Aorta (tissue), 5 donors: ENCODE measurements around the gene GPD1. TPM values are rescaled to one million over a fixed set of nuclear protein-coding genes. Genes with fewer than 3 reads are reported as not detected.

Experiments used
- ATAC-seq: fragments of 200-7000 bp; cut with Tn5 transposase; one replicate; pipeline ENCODE4 v1.9.1; 2022; ENCODE audit warnings: moderate library complexity; ENCODE audit not compliant: low FRiP score
- DNase-seq, 2 donors: peaks; one replicate each; pipeline ENCODE4 v3.0.0-alpha.2; 2020
- H3K27ac ChIP-seq, 2 donors: one replicate each; pipeline ENCODE4 v1.5.1; 2013; ENCODE audit warnings: low read length in 2 of 2, mild to moderate bottlenecking in 2 of 2, moderate library complexity in 2 of 2, control low read depth in 1 of 2, inconsistent platforms in 1 of 2, low read depth in 1 of 2
- H3K27me3 ChIP-seq, 2 donors: one replicate each; pipeline ENCODE4 v1.6.1; 2013; ENCODE audit warnings: control low read depth in 1 of 2, low read length in 1 of 2, mild to moderate bottlenecking in 1 of 2, moderate library complexity in 1 of 2; ENCODE audit not compliant: insufficient read depth in 2 of 2, control insufficient read depth in 1 of 2
- H3K36me3 ChIP-seq, 2 donors: one replicate each; pipeline ENCODE4 v1.6.1; 2013; ENCODE audit warnings: control low read depth in 1 of 2, low read length in 1 of 2, mild to moderate bottlenecking in 1 of 2; ENCODE audit not compliant: insufficient read depth in 2 of 2, control insufficient read depth in 1 of 2
- H3K4me1 ChIP-seq, 2 donors: one replicate each; pipeline ENCODE4 v1.6.1; 2013; ENCODE audit warnings: low read length in 2 of 2, control low read depth in 1 of 2, mild to moderate bottlenecking in 1 of 2, moderate library complexity in 1 of 2; ENCODE audit not compliant: insufficient read depth in 2 of 2, control insufficient read depth in 1 of 2
- H3K4me3 ChIP-seq, 2 donors: one replicate each; pipeline ENCODE4 v1.5.1; 2013; ENCODE audit warnings: low read length in 2 of 2, control low read depth in 1 of 2, mild to moderate bottlenecking in 1 of 2
- H3K9me3 ChIP-seq: one replicate; pipeline ENCODE4 v1.6.1; 2013; ENCODE audit warnings: mild to moderate bottlenecking, low read length; ENCODE audit not compliant: control insufficient read depth
- WGBS, 2 donors: extraction: QIAGEN DNeasy Blood & Tissue Kit; methylation state at CpG; one replicate each; pipeline ENCODE4 v1.1.7; 2013; 5-methylcytosine and 5-hydroxymethylcytosine counted together
- intact Hi-C, 2 donors: fragments of 100-400 bp; cut with DNase I; formaldehyde crosslinking; loops; one replicate each; pipeline versions ENCODE4 v1.14.2 to v1.15.0; 2022
- polyA plus RNA-seq, 2 donors: library from polyadenylated mRNA; stranded (reverse); fragments of 200-250 nt; gene quantifications; one replicate each; pipeline ENCODE4 v1.2.3, GENCODE V29; 2013
- total RNA-seq, 2 donors: library from RNA; stranded (reverse); fragmentation: NEBNext Ultra II Directional; extraction: Animal tissue kit (Norgen Biotek cat#: 25700); gene quantifications; one replicate each; pipeline ENCODE4 v1.2.1, GENCODE V29; 2021
- donor health status: healthy with polysubstance abuse.
- donor health status: Bipolar disorder and iron deficiency.
- donor health status: DM: no; HTN: no; CAD: no.
- donor health status: DM: no; HTN: no; CAD: no.
- donor health status: DM: yes; HTN: yes; CAD: no.

GPD1 gene
- total and polyA plus RNA-seq, 4 donors = 0.61 to 24.8 (median 2.7) TPM

DNA sequence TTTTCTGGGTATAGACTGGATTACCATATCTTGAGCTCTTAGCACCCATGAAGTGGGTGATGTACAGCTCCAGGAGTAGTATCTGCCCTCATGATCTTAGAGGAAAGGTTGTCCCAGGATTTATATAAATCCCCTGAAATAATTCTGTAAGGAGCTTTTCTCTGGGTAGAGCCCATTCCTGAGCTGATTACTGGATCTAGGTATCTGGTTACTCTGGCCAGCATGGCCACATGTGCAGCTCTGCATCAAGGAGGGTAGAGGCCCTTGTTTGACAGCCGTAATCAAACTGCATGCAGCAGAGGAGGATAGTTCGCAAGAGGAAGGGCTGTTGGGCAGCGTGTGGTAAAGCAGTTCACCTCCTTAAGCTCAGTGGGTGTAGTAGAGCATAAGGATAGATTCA is 16.7 kb downstream of the GPD1 start:
- Histone ChIP-seq H3K27ac (no peak overlapping the region), H3K9me3 (no peaks in the 10 kb centered on the region), H3K4me3 (no peak overlapping the region), H3K36me3 (peaks cover 4% of the 10 kb centered on the region in 2 donors), H3K27me3 (no peaks in the 10 kb centered on the region), H3K4me1 (peaks cover 3 to 4% of the 10 kb centered on the region in 2 donors)
- DNase-seq = no peak
- intact Hi-C loops = no loop called here
- WGBS, 2 donors = 88 to 89% methylated on average over 3 of the region's 3 CpGs
- ATAC-seq = no peak

DNA sequence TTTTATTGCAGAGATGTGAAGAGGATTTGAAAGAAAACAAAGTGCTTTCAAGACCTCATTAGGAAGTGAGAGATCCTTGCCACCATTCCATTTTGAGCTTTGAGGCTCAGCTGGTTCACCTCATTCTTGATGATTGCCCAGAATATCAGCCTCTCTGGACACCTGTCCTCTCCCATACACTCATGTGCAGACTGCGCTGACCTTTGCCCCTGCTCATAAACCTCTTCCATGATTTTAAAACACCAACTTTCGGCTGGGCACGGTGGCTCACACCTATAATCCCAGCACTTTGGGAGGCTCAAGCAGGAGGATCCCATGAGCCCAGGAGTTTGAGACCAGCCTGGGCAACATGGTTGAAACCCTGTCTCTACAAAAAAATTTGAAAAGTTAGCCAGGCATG is 17.1 kb downstream of the GPD1 start:
- no peak for ATAC-seq
- Histone ChIP-seq H3K4me1 (peaks cover 3 to 4% of the 10 kb centered on the region in 2 donors), H3K27ac (no peak overlapping the region), H3K4me3 (no peak overlapping the region), H3K36me3 (peaks cover 4% of the 10 kb centered on the region in 2 donors), H3K9me3 (no peaks in the 10 kb centered on the region), H3K27me3 (no peaks in the 10 kb centered on the region)
- WGBS, 2 donors = 90 to 92% methylated on average over 3 of the region's 3 CpGs
- intact Hi-C loops = no loop called here
- no peak for DNase-seq

DNA sequence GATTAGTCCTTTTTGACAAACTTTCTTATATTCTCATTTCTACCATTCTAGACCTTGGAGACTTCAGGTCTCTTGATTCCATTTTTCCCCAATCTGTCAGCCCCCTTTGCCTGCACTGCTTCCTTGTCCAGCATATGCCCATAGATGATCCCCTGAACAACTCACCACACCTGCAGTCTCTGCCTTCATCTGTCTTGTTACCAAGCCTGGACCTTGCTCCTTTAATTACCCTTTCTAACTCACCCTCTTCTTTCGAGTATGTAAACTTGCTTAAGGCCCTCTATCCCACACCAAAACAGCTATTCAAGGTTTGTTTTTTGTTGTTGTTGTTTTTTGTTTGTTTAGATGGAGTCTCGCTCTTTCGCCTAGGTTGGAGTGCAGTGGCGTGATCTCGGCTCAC is 17.8 kb downstream of the GPD1 start:
- DNase-seq = no peak
- intact Hi-C loops = no loop called here
- ATAC-seq = no peak
- no peak overlapping the region for H3K4me3 ChIP-seq
- H3K4me1 ChIP-seq = peaks cover 3 to 4% of the 10 kb centered on the region in 2 donors
- no peaks in the 10 kb centered on the region for H3K27me3 ChIP-seq
- peaks cover 4% of the 10 kb centered on the region in 2 donors for H3K36me3 ChIP-seq
- H3K9me3 ChIP-seq = no peaks in the 10 kb centered on the region
- WGBS, 2 donors = 84 to 92% methylated on average over 5 of the region's 5 CpGs
- no peak overlapping the region for H3K27ac ChIP-seq

DNA sequence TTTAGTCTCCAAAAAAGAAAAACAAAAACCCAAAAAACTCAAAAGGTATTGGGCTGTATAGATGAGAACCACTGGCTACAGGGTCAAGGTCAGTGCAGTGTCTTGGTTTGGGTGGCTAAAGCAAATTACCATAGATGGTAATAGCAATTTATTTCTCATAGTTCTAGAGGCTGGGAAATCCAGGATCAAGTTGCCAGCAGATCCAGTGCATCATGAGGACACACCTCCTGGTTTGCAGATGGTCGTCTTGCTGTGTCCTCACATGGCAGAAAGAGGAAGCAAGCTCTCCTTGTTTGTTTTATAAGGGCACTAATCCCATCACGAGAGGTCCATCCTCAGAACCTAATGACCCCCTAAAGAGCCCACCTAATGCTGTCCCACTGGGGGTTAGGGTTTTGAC is 19.4 kb downstream of the GPD1 start:
- WGBS, 2 donors = 68 to 76% methylated on average over 2 of the region's 2 CpGs
- ATAC-seq (no peak), DNase-seq (no peak)
- Histone ChIP-seq H3K36me3 (peaks cover 4 to 11% of the 10 kb centered on the region in 2 donors), H3K9me3 (no peaks in the 10 kb centered on the region), H3K27me3 (no peaks in the 10 kb centered on the region), H3K4me3 (no peak overlapping the region), H3K27ac (no peak overlapping the region), H3K4me1 (peaks cover 2 to 3% of the 10 kb centered on the region in 2 donors)
- intact Hi-C loops = no loop called here

DNA sequence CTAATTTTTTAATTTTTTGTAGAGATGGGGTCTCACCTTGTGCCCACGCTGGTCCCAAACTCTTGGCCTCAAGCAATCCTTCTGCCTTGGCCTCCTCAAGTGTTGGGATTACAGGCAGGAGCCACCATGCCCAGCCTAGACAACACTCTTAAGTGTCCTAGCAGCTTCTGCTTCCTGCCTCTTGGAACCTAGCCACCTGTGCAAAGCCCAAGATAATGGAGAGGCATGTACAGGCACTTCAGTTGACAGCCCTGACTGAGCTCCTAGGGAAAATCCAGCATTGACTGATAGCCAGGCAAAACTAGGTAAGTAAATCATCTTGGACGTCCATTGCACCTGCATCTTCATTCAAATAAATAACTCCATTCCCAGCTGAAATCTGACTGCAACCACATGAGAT is 23.7 kb downstream of the GPD1 start:
- no peak for ATAC-seq
- intact Hi-C loops = no loop called here
- H3K27me3 ChIP-seq = no peaks in the 10 kb centered on the region
- WGBS, 2 donors = 69 to 78% methylated on average over 2 of the region's 2 CpGs
- no peak for DNase-seq
- H3K4me1 ChIP-seq = peaks cover 0 to 3% of the 10 kb centered on the region in 2 donors
- no peak overlapping the region for H3K4me3 ChIP-seq
- peaks cover 7 to 12% of the 10 kb centered on the region in 2 donors for H3K36me3 ChIP-seq
- no peak overlapping the region for H3K27ac ChIP-seq
- H3K9me3 ChIP-seq = no peaks in the 10 kb centered on the region

DNA sequence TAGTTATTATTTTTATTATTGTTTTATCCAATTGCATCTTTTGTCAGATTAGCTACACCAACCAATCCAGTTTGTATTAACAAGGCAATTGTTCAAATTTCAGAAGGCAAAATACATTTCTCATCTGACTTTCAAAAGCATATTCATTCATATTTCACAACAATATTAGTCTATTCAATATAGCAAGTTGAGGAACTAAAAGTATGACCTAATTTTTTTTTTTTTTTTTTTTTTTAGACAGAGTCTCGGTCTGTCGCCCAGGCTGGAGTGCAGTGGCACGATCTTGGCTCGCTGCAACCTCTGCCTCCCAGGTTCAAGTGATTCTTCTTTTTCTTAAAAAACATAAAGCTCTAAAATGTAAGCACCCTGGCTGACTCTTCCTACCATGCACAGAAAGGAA is 25.5 kb downstream of the GPD1 start:
- Histone ChIP-seq H3K4me3 (no peak overlapping the region), H3K36me3 (peaks cover 3 to 15% of the 10 kb centered on the region in 2 donors), H3K4me1 (peaks cover under 1 to 3% of the 10 kb centered on the region in 2 donors), H3K27ac (no peak overlapping the region), H3K9me3 (no peaks in the 10 kb centered on the region), H3K27me3 (no peaks in the 10 kb centered on the region)
- intact Hi-C loops = no loop called here
- WGBS, 2 donors = 14 to 16% methylated on average over 4 of the region's 4 CpGs
- no peak for DNase-seq
- ATAC-seq = no peak

DNA sequence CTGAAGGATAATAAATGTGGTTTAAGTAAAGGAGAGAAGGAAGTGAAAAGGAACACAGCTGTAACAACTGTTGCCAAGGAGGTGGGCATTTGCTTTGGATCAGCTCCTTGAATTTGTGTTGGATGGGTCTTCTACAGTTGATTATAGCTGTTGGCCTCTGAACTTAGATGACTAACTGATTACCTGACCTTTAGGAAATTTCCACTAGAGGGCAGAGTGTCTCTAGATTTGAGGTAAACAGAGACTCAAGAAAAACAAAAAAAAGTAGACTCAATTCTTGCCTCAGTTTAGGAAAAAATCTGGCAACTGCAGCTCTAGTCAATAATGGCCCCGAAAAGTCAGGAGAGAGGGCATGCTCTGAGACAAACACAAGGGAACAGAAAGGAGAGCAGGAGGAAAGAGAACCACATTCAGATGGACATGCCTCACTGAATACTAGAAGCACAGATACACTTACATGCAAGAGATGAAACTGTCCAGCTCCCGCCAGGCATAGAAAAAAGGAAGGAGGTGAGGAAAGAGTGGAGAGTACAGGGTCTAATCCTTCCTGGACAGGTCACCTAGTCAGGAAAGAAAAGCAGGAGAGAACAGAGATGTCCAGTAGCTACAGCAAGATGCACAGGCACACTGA is 28.8 kb downstream of the GPD1 start:
- Histone ChIP-seq H3K27me3 (no peaks in the 10 kb centered on the region), H3K27ac (peak overlapping the region; percentile 34 to 64), H3K4me1 (peaks cover 0 to 2% of the 10 kb centered on the region in 2 donors), H3K36me3 (peaks cover 3 to 11% of the 10 kb centered on the region in 2 donors), H3K9me3 (no peaks in the 10 kb centered on the region), H3K4me3 (no peak overlapping the region)
- no peak for ATAC-seq
- 36 to 38% methylated on average over 2 of the region's 2 CpGs for WGBS, 2 donors
- DNase-seq = no peak
- intact Hi-C loops = loop anchor here (5.0 kb wide), 1 partner anchor 35 kb away; the partner anchor contains the start of gene CERS5 (in 2 of the 2)

DNA sequence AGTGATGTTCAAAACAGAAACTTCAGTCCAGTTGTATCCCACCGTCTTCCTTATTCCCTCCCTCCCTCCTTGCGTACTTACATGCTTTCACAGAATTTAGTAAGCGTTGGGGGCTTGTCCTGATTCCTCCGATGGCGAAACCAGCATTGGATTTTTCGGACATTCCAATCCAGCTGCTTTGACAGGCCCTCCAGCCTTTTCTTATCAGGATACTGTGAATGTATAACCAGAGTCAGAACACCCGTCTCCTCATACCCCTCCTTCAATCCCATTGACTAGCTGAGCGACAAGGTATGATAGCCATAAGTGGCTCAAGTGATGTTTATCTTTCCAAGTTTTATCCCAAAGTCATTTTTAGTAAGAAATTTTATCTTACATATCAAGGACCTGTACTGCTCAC is 39.2 kb downstream of the GPD1 start:
- WGBS, 2 donors = 88 to 93% methylated on average over 8 of the region's 8 CpGs
- no peak for DNase-seq
- ATAC-seq = no peak
- no peak overlapping the region for H3K27ac ChIP-seq
- intact Hi-C loops = no loop called here
- H3K36me3 ChIP-seq = peaks cover 0 to 2% of the 10 kb centered on the region in 2 donors
- no peak overlapping the region for H3K4me3 ChIP-seq
- H3K4me1 ChIP-seq = peaks cover 0 to 2% of the 10 kb centered on the region in 2 donors
- no peaks in the 10 kb centered on the region for H3K27me3 ChIP-seq
- H3K9me3 ChIP-seq = no peaks in the 10 kb centered on the region

DNA sequence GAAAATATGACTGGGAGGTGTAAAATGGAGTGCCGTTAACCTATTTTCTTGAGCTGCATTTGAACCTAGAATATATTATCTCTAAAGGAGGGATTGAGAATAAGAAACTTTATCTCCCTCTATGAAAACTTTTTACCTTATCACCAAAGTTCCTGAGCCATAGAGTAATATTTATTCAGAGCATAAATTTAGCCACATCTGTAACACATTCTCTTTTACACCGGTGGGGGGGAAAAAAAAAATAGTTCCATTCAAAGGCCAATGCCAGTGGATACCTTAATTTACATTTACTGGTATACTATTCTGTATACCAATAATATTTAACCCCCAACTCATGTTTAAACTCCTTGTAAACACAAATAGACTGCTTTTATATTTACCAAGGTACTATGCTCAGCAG is 41.6 kb downstream of the GPD1 start:
- WGBS, 2 donors = 8 to 10% methylated on average over 2 of the region's 2 CpGs
- Histone ChIP-seq H3K4me3 (no peak overlapping the region), H3K9me3 (no peaks in the 10 kb centered on the region), H3K36me3 (peaks cover 0 to 2% of the 10 kb centered on the region in 2 donors), H3K27ac (no peak overlapping the region), H3K4me1 (peaks cover 2% of the 10 kb centered on the region in 2 donors), H3K27me3 (no peaks in the 10 kb centered on the region)
- DNase-seq (no peak), ATAC-seq (no peak)
- intact Hi-C loops = no loop called here
